Measurements from ENCODE around the gene KIF16B. TPM values are rescaled to one million over a fixed set of nuclear protein-coding genes. Genes with fewer than 3 reads are reported as not detected.
"Not testable (repeated sequence)": the region's sequence is repeated elsewhere in the genome, so short reads cannot be mapped to it uniquely, and the experiment has no call there.

KIF16B gene
- total RNA-seq, 1 donor from 2014 or later = 14.2 TPM

- no peak for TF ChIP-seq CTCF (conservative IDR thresholded peaks at IDR 0.05; ENCODE audit: low read depth, low read length)
- no peak for DNase-seq (ENCODE audit: low read depth)
- no peak overlapping the region for H3K4me3 ChIP-seq (ENCODE audit: low read depth, low read length)
These were observed 329.8 kb downstream of the KIF16B start for GRCh38 chr20:16243470-16243869.

- DNase-seq (ENCODE audit: low read depth) = no peak
- H3K4me3 ChIP-seq (ENCODE audit: low read depth, low read length) = no peak overlapping the region
- TF ChIP-seq CTCF (conservative IDR thresholded peaks at IDR 0.05; ENCODE audit: low read depth, low read length) = peak; percentile 59
These were observed 331.3 kb downstream of the KIF16B start for GRCh38 chr20:16241911-16242310.

GRCh38 chr20:16240355-16240754, 332.9 kb downstream of the KIF16B start:
- H3K4me3 ChIP-seq (ENCODE audit: low read depth, low read length) = no peak overlapping the region
- no peak for TF ChIP-seq CTCF (conservative IDR thresholded peaks at IDR 0.05; ENCODE audit: low read depth, low read length)
- DNase-seq (ENCODE audit: low read depth) = no peak

- no peak for TF ChIP-seq CTCF (conservative IDR thresholded peaks at IDR 0.05; ENCODE audit: low read depth, low read length)
- no peak overlapping the region for H3K4me3 ChIP-seq (ENCODE audit: low read depth, low read length)
- DNase-seq (ENCODE audit: low read depth) = no peak
These were observed 336.5 kb downstream of the KIF16B start for GRCh38 chr20:16236589-16237241.

GRCh38 chr20:16230402-16230801, 342.8 kb downstream of the KIF16B start:
- no peak for TF ChIP-seq CTCF (conservative IDR thresholded peaks at IDR 0.05; ENCODE audit: low read depth, low read length)
- DNase-seq (ENCODE audit: low read depth) = no peak
- H3K4me3 ChIP-seq (ENCODE audit: low read depth, low read length) = no peak overlapping the region

- no peak for DNase-seq (ENCODE audit: low read depth)
- H3K4me3 ChIP-seq (ENCODE audit: low read depth, low read length) = no peak overlapping the region
- no peak for TF ChIP-seq CTCF (conservative IDR thresholded peaks at IDR 0.05; ENCODE audit: low read depth, low read length)
These were observed 343.4 kb downstream of the KIF16B start for GRCh38 chr20:16229813-16230212.

- no peak overlapping the region for H3K4me3 ChIP-seq (ENCODE audit: low read depth, low read length)
- no peak for DNase-seq (ENCODE audit: low read depth)
- no peak for TF ChIP-seq CTCF (conservative IDR thresholded peaks at IDR 0.05; ENCODE audit: low read depth, low read length)
These were observed 344.5 kb downstream of the KIF16B start for GRCh38 chr20:16228722-16229121.

- not testable (repeated sequence) for DNase-seq (ENCODE audit: low read depth); H3K4me3 ChIP-seq (ENCODE audit: low read depth, low read length)
These were observed 346.3 kb downstream of the KIF16B start for GRCh38 chr20:16226961-16227360.

Data from epithelial cell of proximal tubule (primary cell).